GM21717 (cell line): ENCODE data around the gene CHST4.
"Not testable (repeated sequence)": the region's sequence is repeated elsewhere in the genome, so short reads cannot be mapped to it uniquely, and the experiment has no call there.

ENCODE experiments used
- ATAC-seq: cut with Tn5 transposase; IDR thresholded peaks from one replicate; pipeline ENCODE4 v1.9.1; 2021; ENCODE audit warnings: mild to moderate bottlenecking, moderate library complexity; ENCODE audit not compliant: unreplicated experiment

The CHST4 gene

GRCh38 chr16:71526111-71526631 lies at the start of gene CHST4:
Gene CHST4 (plus strand): TSS chr16:71526426. CDS start chr16:71536678, 10,252 bp downstream.
- peak; percentile 55 for ATAC-seq

GRCh38 chr16:71476457-71477124 lies 49.6 kb upstream of the CHST4 start:
- no peak for ATAC-seq

- no peak for ATAC-seq
Measured at GRCh38 chr16:71479420-71479819, 46.8 kb upstream of the CHST4 start.

- no peak for ATAC-seq
Measured at GRCh38 chr16:71480956-71481355, 45.3 kb upstream of the CHST4 start.

- ATAC-seq, result no peak
Measured at GRCh38 chr16:71482569-71482968, 43.7 kb upstream of the CHST4 start.

GRCh38 chr16:71484006-71484893 lies 42.0 kb upstream of the CHST4 start:
- peak; percentile 92 for ATAC-seq

- no peak for ATAC-seq
Measured at GRCh38 chr16:71489122-71489521, 37.1 kb upstream of the CHST4 start, which contains the start of gene ZNF19. Gene ZNF19 (minus strand): TSS chr16:71489324. CDS start chr16:71482114, 7,210 bp downstream.

GRCh38 chr16:71490361-71490760 lies 35.9 kb upstream of the CHST4 start:
- ATAC-seq, result no peak

GRCh38 chr16:71491054-71491453 lies 35.2 kb upstream of the CHST4 start:
- no peak for ATAC-seq

GRCh38 chr16:71492786-71493185 lies 33.4 kb upstream of the CHST4 start:
- no peak for ATAC-seq

- no peak for ATAC-seq
Measured at GRCh38 chr16:71493213-71493612, 33.0 kb upstream of the CHST4 start.

- no peak for ATAC-seq
Measured at GRCh38 chr16:71498031-71498430, 28.2 kb upstream of the CHST4 start.

GRCh38 chr16:71499775-71500364 lies 26.4 kb upstream of the CHST4 start:
- ATAC-seq, result no peak

GRCh38 chr16:71500964-71501363 lies 25.3 kb upstream of the CHST4 start:
- no peak for ATAC-seq

- no peak for ATAC-seq
Measured at GRCh38 chr16:71501547-71501946, 24.7 kb upstream of the CHST4 start.

GRCh38 chr16:71504051-71504450 lies 22.2 kb upstream of the CHST4 start:
- not testable (repeated sequence) for ATAC-seq

GRCh38 chr16:71504901-71505300 lies 21.3 kb upstream of the CHST4 start:
- no peak for ATAC-seq

- ATAC-seq, result no peak
Measured at GRCh38 chr16:71507061-71507460, 19.2 kb upstream of the CHST4 start.

- ATAC-seq, result no peak
Measured at GRCh38 chr16:71513302-71513701, 12.9 kb upstream of the CHST4 start.

GRCh38 chr16:71514476-71514875 lies 11.8 kb upstream of the CHST4 start:
- ATAC-seq, result no peak

GRCh38 chr16:71515026-71515425 lies 11.2 kb upstream of the CHST4 start:
- no peak for ATAC-seq
